GM21390 (cell line): ENCODE results near the gene NPBWR2.
"Not testable (repeated sequence)": the region's sequence is repeated elsewhere in the genome, so short reads cannot be mapped to it uniquely, and the experiment has no call there.

Experiments
- ATAC-seq: cut with Tn5 transposase; IDR thresholded peaks from one replicate; pipeline ENCODE4 v1.9.1; 2021; ENCODE audit not compliant: unreplicated experiment

NPBWR2 gene

GRCh38 chr20:64119681-64120341 lies 12.4 kb upstream of the NPBWR2 start:
- ATAC-seq = no peak

DNA sequence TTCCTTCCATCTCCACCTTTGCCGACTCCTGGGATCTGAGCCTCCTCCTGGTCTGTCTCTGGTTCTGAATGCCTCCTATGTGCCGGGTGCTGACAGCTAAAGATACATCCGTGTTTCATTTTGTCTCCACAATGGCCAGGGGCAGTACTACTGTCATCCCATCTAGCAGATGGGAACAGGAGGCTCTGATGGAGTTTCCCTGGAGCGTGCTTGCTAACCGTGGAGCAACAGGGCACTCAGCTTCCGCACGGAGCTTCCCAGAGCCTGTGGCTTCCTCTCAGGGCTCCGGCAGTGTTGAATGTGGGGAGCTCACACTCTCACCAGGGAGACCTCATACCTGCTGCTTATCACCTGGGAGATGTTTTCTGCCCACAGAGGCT lies 11.9 kb upstream of the NPBWR2 start:
- ATAC-seq = no peak

DNA sequence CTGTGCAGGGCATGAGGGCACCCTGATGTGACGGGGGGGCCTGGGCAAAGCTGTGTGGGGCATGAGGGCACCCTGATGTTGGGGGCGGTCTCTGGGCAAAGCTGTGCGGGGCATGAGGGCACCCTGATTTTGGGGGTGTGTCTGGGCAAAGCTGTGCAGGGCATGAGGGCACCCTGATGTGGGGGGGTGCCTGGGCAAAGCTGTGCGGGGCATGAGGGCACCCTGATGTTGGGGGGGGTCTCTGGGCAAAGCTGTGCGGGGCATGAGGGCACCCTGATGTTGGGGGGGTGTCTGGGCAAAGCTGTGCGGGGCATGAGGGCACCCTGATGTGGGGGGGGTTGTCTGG lies 10.0 kb upstream of the NPBWR2 start:
- ATAC-seq = not testable (repeated sequence)

DNA sequence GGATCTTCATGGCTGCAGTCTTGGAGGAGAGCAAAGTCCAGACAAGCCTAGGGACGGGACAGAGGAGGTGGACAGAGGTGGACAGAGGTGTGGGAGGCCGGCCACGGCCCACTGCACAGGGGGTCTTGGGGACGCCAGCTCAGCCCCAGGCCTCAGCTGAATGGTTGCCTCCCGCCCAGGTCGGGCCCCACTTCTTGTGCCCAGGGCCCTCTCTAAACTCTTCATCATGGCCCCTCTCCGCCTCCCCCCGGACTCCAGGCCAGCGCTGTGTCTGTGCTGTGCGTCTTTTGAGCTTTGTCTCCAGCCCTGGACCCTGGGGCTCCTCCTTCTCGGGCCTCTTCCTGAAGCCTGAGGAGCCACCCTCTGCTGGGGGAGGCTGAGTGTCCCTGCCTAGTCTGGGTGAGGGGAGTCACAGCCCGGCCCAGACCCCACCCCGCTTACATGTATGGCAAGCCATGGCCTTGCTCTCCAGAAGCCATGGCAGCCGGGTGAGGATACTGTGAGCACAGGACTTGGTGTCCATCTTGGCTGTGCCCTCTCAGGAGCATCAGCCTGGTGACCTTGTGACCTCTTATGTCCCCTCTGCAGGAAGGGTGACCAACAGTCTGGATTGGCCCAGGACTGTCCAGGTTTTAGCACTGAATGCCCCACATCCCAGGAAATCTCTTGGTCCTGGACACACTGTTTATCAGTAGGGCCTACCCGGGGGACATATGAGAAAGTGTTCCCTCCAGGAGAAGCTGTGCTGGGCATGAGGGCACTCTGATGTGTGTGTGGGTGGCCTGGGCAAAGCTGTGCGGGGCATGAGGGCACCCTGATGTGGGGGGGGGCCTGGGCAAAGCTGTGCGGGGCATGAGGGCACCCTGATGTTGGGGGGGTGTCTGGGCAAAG lies 9.4 kb upstream of the NPBWR2 start:
- ATAC-seq = no peak

DNA sequence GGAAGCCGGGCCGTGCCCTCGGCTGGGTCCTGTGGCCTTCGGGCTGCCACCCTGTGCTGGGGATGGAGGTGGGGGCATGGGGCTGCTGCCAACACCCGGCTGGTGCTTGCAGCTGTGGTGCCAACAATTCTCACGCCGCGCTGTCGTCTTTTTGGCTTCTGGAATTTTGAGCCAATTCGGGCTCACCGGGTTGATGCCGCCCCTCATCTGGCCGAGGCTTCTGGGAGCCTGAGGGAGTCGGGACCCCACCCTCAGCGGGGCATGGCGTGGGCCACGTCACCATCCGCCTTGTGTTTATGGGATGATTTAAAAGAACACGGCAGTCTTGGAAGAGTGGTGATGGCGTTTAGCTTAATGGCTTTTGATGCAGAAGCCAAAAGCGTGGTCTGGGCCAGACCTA lies 8.7 kb upstream of the NPBWR2 start:
- ATAC-seq = no peak

- ATAC-seq = no peak
These were observed 8.0 kb upstream of the NPBWR2 start for GRCh38 chr20:64115171-64115911.

GRCh38 chr20:64114356-64114971 lies 7.1 kb upstream of the NPBWR2 start:
- ATAC-seq = no peak

- no peak for ATAC-seq
These were observed 6.5 kb upstream of the NPBWR2 start for GRCh38 chr20:64113796-64114355.

- no peak for ATAC-seq
These were observed 6.0 kb upstream of the NPBWR2 start for GRCh38 chr20:64113444-64113775.

DNA sequence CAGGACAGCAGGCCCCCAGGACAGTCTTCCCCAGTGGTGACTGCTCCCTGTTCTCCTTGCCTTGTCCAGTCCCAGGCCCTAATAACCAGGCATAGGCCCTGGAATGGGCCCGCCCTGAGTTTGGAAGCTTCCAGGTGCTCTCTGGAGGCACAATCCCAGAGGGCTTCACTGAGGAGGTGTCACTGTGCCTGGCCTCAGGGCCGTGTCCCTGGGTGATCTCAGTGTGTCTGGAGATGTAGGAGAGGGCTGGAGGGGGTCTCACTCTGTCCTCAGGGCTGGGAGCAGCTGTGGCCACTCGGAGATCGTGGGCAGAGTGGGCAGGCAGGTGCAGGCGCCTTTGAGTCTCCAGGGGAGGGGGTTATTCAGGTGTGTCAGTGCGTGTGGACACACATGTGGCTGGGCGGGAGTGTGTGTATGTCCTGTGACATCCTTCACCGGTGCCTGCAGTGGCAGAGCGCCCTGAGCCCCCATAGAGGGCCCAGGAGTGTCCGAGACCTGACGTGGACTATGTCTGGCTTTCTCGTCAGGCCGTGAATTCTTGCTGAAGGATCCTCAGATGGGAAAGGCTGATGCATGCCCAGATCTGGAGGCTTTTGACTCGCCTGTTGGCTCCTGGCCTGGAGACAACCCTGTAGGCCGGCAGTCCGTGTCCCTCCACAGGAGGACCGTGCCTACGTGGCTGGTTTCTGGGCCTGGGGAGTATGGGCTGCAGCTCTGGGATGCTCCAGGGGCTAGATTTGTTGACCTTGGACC lies 5.5 kb upstream of the NPBWR2 start:
- no peak for ATAC-seq

GRCh38 chr20:64111841-64112641 lies 4.7 kb upstream of the NPBWR2 start:
- ATAC-seq = no peak

GRCh38 chr20:64110411-64111068 lies 3.2 kb upstream of the NPBWR2 start:
- no peak for ATAC-seq

DNA sequence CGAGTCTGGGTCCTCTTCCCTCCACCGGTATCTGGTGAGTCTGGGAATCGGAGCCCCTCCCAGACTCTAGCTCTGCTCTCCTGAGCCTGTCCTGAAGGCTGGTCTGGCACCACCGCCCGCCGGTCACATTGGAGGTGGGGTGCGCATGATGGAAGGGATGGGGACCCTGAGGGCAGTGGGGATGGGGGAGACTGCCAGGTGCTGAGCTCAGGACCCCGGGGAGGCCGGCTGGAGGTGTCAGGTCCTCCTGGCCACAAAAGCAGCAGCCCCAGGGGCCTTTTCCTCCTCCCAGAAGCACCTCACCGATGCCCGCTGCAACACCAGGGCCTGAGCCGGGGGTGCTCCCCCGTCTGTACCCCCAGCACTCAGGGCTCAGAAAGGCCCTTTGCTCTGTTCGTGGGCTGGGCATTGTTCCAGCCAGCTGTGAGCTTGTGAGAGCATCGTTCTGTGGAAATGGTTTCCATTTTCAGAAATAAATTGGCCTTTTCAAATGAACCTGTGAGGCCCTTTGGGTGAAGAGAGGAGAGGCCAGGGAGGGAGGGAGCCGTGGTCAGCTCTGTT lies 2.5 kb upstream of the NPBWR2 start:
- ATAC-seq = no peak

- no peak for ATAC-seq
These were observed 1.6 kb upstream of the NPBWR2 start for GRCh38 chr20:64108731-64109681.

GRCh38 chr20:64107736-64108457 lies 532 bp upstream of the NPBWR2 start:
- ATAC-seq = no peak

DNA sequence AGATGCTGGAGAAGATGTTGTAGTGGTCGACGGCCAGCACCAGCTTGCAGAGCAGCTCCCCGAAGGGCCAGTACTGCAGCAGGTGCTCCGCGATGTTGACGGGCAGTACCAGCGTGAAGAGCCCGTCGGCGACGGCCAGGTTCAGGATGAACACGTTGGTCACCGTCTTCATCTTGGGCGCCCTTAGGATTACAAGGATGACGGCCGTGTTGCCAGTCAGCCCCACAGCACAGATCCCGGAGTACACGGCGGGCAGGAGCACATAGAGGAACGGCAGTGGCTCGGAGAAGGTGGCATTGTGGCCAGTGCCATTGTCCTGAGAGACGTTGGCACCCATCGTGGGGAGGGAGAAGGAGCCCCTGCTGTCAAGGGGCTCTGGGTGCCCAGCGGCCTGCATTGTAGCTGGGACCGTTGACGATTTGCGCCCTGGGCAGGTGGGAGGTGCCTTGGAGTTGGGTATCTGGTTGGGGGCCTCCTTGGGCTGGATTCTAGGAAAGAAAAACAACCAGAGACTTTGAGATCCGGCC lies 867 bp downstream of the NPBWR2 start:
- no peak for ATAC-seq
